NK-92 (cell line): ENCODE results near the gene STEAP3.

Experiments used
- DNase-seq: peaks from one replicate; lab custom pipeline; 2025; ENCODE audit not compliant: unreplicated experiment; lab: John Stamatoyannopoulos, UW

STEAP3 gene, protein sequence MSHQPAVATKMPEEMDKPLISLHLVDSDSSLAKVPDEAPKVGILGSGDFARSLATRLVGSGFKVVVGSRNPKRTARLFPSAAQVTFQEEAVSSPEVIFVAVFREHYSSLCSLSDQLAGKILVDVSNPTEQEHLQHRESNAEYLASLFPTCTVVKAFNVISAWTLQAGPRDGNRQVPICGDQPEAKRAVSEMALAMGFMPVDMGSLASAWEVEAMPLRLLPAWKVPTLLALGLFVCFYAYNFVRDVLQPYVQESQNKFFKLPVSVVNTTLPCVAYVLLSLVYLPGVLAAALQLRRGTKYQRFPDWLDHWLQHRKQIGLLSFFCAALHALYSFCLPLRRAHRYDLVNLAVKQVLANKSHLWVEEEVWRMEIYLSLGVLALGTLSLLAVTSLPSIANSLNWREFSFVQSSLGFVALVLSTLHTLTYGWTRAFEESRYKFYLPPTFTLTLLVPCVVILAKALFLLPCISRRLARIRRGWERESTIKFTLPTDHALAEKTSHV

GRCh38 chr2:119223521-119224390 is at the start of gene STEAP3:
Gene STEAP3 (plus strand): TSS chr2:119223834. CDS start chr2:119231013, 7,179 bp downstream.
- no peak for DNase-seq

DNA sequence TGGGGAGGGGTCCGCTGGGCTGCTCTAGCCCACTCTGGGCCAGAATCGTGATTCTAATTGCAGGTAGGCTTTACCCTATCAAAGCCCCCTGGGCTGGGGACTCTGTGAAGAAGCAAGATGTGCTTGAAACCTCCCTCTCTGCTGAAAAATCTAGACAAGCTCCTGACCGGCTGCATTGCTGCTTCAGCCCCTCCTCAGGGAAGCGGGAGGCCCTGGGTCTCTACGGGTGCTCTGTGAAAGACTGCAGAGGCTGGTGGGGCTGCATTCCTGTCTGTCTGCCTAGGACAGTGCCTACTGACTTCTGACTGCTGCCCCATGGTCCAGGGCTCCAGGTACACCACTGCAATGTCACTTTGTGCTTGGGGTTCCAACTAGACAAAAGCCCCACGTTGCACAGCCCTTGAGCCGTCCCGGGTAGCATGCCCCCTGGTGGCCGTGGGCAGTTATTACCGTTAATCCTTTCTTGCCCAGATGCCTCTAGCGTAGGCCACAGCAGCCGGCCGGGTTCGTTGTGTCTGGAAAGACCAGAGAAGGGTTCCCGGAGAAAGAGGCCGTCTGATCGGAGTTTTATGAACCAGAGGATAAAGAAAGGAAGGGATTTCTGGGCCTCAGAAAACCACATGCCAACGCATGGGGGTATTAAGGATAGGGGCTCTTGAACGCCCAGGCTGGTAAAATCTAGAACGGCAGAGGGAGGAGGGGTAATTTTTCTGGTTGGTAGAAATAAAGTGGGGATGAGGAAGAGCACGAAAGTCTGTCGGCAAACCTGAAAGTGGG is 49.2 kb upstream of the STEAP3 start:
- DNase-seq = no peak

- DNase-seq = no peak
Observed at GRCh38 chr2:119174993-119175347, 48.7 kb upstream of the STEAP3 start.

DNA sequence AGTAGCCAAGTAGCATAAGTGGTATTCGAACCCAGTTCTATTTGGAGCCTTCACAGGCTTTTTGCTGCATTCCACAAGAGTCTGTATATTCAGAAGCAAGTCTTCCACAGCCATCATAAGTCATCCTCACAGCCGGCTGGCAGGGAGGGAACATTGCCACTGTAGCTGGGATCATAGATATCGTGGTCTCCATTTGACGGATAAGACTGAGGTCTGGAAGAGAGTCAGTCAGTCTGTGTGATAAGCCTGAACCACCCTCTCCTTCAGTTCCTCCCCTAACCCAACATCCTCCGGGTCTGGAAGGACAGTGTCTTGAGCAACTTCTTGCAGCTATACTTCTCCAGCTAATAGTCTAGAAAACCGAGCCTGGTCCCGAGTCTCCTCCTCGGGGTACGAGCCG is 48.1 kb upstream of the STEAP3 start:
- DNase-seq = no peak

GRCh38 chr2:119177171-119177837 is 46.3 kb upstream of the STEAP3 start:
- no peak for DNase-seq

DNA sequence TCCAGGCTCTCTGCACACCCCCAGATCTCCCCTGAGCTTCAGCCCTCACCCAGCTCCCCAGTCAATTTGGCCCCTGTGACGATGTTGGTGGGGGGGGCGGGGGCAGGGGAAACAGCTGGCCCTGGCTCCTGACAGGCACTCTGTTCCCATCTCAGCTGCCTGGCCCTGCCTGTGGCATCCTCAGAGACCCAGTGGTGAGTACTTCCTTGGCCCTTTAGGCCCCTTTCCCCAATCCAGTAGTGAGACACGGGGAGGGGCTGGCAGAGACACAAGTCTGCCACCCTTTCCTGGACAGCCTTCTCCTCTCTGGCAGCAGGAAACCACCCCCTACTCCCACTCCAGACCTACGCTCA is 45.8 kb upstream of the STEAP3 start:
- no peak for DNase-seq

DNA sequence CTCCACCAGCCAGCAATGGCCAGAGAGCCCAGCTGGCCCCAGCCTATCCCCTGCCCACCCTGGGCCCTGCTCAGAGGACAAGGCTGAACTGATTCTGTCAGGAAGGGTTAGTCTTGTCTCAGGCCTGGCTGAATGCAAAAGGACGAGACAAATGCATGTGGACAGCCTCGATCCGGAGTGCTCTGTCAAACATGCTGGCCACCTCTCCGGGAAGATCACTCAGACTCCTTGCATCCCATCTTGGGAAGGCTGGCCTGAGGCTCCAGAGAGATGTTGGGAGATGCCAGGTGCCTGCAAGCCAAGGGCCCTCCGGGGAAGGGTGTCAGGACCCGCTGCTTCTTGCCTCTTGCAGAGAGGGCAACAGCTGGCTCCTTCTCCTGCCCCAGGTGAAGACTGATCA is 44.9 kb upstream of the STEAP3 start:
- DNase-seq = no peak

- DNase-seq = no peak
Observed at GRCh38 chr2:119179202-119179601, 44.4 kb upstream of the STEAP3 start.

- no peak for DNase-seq
Observed at GRCh38 chr2:119179991-119180390, 43.6 kb upstream of the STEAP3 start.

DNA sequence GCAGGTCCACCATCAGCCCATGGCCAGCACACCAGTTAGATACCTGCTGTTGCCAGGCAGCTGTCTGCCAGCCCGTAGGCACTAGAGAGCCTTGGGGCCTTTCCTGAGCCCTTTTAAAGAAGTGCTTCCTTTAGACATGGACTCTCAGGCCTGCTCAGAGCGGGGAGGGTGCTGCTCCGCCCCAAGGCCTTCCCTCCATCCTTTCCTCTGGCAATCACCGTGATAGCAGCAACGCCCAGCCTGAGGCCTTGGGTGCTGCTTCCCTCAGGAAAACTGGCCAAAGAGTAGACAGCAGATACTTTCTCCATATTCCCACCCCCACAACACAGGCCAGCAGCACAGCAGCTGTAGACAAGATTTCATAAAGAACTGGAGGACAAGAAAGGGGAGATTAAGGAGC is 42.7 kb upstream of the STEAP3 start:
- DNase-seq = no peak

GRCh38 chr2:119181391-119181790 is 42.2 kb upstream of the STEAP3 start:
- DNase-seq = no peak

DNA sequence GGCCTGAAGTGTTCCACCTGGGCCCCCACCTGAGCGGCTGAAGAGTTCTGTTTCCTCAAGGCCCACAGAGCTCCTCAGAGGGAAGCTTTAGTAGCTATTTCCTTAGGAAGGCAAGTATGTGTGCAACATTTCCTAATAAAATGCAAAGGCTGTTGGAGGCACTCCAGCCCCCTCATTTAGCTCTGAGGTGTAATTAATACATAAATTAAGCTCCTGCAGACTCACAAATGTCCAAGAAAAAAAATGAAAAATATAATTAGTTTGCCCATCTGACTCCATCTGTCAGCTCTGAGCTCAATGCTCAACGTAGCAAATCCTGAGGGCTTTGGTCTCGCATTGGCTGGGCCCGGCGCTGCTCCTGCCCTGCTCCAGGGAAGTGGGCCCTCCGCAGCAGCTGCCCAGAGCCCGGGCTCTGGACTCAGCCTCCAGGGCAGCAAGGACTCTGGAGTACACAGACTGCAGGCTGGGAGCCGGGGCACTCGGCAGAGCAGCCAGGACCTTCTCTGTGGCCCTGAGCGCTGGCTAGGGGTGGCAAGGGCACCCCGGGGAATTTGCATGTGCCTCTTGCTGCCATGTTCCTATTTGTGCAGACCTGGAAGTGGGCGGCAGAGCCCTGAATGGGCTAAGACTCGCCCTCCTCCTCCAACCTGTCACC is 41.7 kb upstream of the STEAP3 start:
- DNase-seq = no peak

DNA sequence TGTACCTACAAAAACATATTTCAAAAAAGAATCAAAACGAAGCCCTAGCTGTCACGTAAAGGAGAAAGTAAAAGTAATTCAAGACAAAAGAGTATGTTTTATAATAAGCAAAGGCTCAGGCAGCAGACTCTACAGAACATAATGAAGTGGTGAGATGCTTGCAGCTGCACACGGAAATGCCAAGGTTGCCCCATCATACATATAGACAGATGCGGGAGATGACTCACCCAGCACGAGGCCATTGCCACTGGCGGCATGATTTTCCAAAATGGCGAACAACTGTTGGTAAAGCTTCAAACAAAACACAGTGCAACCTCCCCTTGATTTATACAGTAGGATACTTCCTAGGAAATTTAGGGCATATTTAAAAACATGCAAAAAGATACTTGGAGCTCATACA is 39.1 kb upstream of the STEAP3 start:
- no peak for DNase-seq

GRCh38 chr2:119190321-119191111 is 33.1 kb upstream of the STEAP3 start:
- DNase-seq = no peak

GRCh38 chr2:119192893-119193292 is 30.7 kb upstream of the STEAP3 start:
- DNase-seq = no peak

- no peak for DNase-seq
Observed at GRCh38 chr2:119195001-119195400, 28.6 kb upstream of the STEAP3 start.

DNA sequence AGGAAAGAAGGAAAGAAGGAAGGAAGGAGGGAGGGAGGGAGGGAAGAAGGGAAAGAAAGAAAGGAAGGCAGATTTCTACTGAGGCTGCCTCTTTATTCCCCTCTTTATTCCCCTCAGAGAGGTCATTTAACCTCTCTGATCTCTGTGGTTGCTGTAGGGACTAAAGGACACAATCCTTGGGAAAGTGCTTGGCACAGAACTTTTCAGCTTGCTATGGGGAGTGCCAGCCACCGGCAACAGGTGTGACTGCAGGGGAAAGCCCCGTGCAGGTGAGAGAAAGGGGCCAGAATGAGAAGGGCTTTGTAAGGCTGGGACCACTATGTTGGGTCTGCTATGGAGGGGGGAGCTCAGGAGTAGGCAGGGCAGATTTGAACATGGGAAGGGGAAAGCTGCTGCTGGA is 27.7 kb upstream of the STEAP3 start:
- DNase-seq = no peak

- DNase-seq = no peak
Observed at GRCh38 chr2:119196301-119197125, 27.1 kb upstream of the STEAP3 start.

DNA sequence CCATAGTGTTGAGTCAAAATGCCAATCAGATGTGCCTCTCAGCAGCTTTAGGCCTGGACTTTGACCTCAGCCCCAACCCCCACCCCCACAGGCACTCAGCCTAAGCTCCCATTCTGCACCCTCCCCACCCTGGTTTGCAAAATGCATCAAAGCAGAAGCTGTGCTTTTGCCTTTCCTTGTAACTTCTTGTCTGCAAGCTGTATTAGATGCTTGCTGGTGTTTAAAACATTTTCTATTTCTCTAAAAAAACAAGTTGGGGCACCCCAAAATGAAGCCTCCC is 26.6 kb upstream of the STEAP3 start:
- no peak for DNase-seq
